HepG2 (cell line): ENCODE measurements around the gene FGFR1OP2. TPM values are rescaled to one million over a fixed set of nuclear protein-coding genes. Genes with fewer than 3 reads are reported as not detected.

Experiments used
- ATAC-seq: fragments of 200-7000 bp; cut with Tn5 transposase; 3 replicates; pipeline ENCODE4 v1.9.1; 2020; ENCODE audit warnings: mild to moderate bottlenecking, moderate library complexity
- BruUV-seq: library from RNA; stranded (reverse); fragments of 400-500 nt; replicated peaks from 2 replicates; lab custom pipeline; 2021; lab: Mats Ljungman, UMichigan
- CTCF ChIA-PET: fragments of 300-600 bp; formaldehyde crosslinking; extraction: SDS; loops from one replicate; lab custom pipeline; 2021; ENCODE audit warnings: low total read pairs, inconsistent platforms, low intra/inter-chr PET ratio; lab: Yijun Ruan, JAX
- POLR2A ChIA-PET: fragments of 350-600 bp; sonication (Branson Sonifier 250); formaldehyde crosslinking; loops from one replicate; lab custom pipeline; 2020; ENCODE audit warnings: antibody characterized with exemption, inconsistent platforms; lab: Yijun Ruan, JAX
- DNase-seq: peaks from one replicate; pipeline ENCODE4 v3.0.0-alpha.2; 2015; ENCODE audit warnings: low spot score
- FAIRE-seq: peaks from 3 replicates; lab custom pipeline; 2011; peaks lifted over from hg19 to GRCh38; lab: Jason Lieb, UNC
- H2AFZ ChIP-seq: one replicate; pipeline ENCODE4 v1.6.1; 2011; ENCODE audit warnings: low read length, inconsistent platforms
- H3K27ac ChIP-seq: fragments of 300-600 bp; 3 replicates; pipeline ENCODE4 v1.8.0; 2011; ENCODE audit warnings: mixed run types, mild to moderate bottlenecking, mixed read lengths, low read length, inconsistent platforms; ENCODE audit not compliant: insufficient read depth; ENCODE audit errors: extremely low read length
- H3K27me3 ChIP-seq, 2 experiments: fragments of 200-600 bp in 1 of 2; 2 replicates in 1 of 2; 3 replicates in 1 of 2; pipeline versions ENCODE4 v1.6.0 to v1.8.0; 2011; ENCODE audit warnings: low read length in 2 of 2, mild to moderate bottlenecking in 2 of 2, moderate library complexity in 2 of 2, inconsistent platforms in 1 of 2; ENCODE audit not compliant: insufficient read depth in 2 of 2, control insufficient read depth in 1 of 2
- H3K36me3 ChIP-seq, 2 experiments: fragments of 200-600 bp in 1 of 2; replicated peaks in 1 of 2; 2 replicates in 1 of 2; 3 replicates in 1 of 2; pipeline versions ENCODE4 v1.5.1 to v1.8.0; 2011; ENCODE audit warnings: low read length in 2 of 2, inconsistent platforms in 1 of 2; ENCODE audit not compliant: insufficient read depth in 2 of 2, control insufficient read depth in 1 of 2
- H3K4me1 ChIP-seq: 2 replicates; pipeline ENCODE4 v1.5.1; 2012; ENCODE audit warnings: low read length, inconsistent platforms; ENCODE audit not compliant: insufficient read depth
- H3K4me2 ChIP-seq: 2 replicates; pipeline ENCODE4 v1.6.0; 2011; ENCODE audit warnings: low read depth, low read length, inconsistent platforms
- H3K4me3 ChIP-seq, 3 experiments: fragments of 200-600 bp in 1 of 3; sonication (generic), shearing (Covaris generic) in 1 of 3; replicated peaks in 1 of 3; 2 replicates each; pipeline ENCODE4 v1.5.1; 2011 to 2016; ENCODE audit warnings: low read length in 3 of 3, inconsistent platforms in 2 of 3, low read depth in 2 of 3, mild to moderate bottlenecking in 2 of 3, control low read depth in 1 of 3, mixed read lengths in 1 of 3; ENCODE audit not compliant: insufficient read depth in 1 of 3
- H3K79me2 ChIP-seq: one replicate; pipeline ENCODE4 v1.6.1; 2011; ENCODE audit warnings: low read length, inconsistent platforms; ENCODE audit not compliant: insufficient read depth
- H3K9ac ChIP-seq: 2 replicates; pipeline ENCODE4 v1.6.0; 2011; ENCODE audit warnings: mild to moderate bottlenecking, low read depth, low read length, inconsistent platforms; ENCODE audit not compliant: insufficient read depth
- H3K9me3 ChIP-seq: 2 replicates; pipeline ENCODE4 v1.5.1; 2012; ENCODE audit warnings: mild to moderate bottlenecking, low read length
- H4K20me1 ChIP-seq: 2 replicates; pipeline ENCODE4 v1.6.0; 2011; ENCODE audit warnings: inconsistent platforms, mild to moderate bottlenecking, low read length, moderate library complexity; ENCODE audit not compliant: insufficient read depth
- ASH2L ChIP-seq: fragments of 300-600, 200-600 bp; sonication (generic); IDR thresholded peaks from 2 replicates; pipeline ENCODE4 v1.7.0; 2017; ENCODE audit warnings: low read depth, mild to moderate bottlenecking, moderate library complexity, mixed read lengths, low read length; ENCODE audit not compliant: insufficient read length
- ATRX ChIP-seq: sonication (generic); formaldehyde crosslinking; IDR thresholded peaks from 2 replicates; pipeline ENCODE4 v1.4.0; 2020; ENCODE audit warnings: missing genetic modification reagents, borderline replicate concordance
- CHCHD3 ChIP-seq: sonication (generic); formaldehyde crosslinking; IDR thresholded peaks from 2 replicates; pipeline ENCODE4 v1.8.0; 2022; ENCODE audit warnings: mild to moderate bottlenecking, missing genetic modification reagents, moderate library complexity
- GATAD2A ChIP-seq: IDR thresholded peaks from 2 replicates; pipeline ENCODE4 v1.6.1; 2016
- ZBTB7A ChIP-seq: sonication (generic); formaldehyde crosslinking; IDR thresholded peaks from 2 replicates; pipeline ENCODE4 v1.8.0; 2022; ENCODE audit warnings: mild to moderate bottlenecking, missing genetic modification reagents
- ZNF746 ChIP-seq: sonication (generic); formaldehyde crosslinking; IDR thresholded peaks from 2 replicates; pipeline ENCODE4 v1.8.0; 2022; ENCODE audit warnings: mild to moderate bottlenecking, missing genetic modification reagents
- ZNF773 ChIP-seq: sonication (generic); formaldehyde crosslinking; IDR thresholded peaks from 2 replicates; pipeline ENCODE4 v1.4.0; 2020; ENCODE audit warnings: missing genetic modification reagents, borderline replicate concordance
- ZNF788 ChIP-seq: sonication (generic); formaldehyde crosslinking; IDR thresholded peaks from 2 replicates; pipeline ENCODE4 v1.5.0; 2020; ENCODE audit warnings: mild to moderate bottlenecking, missing genetic modification reagents, borderline replicate concordance
- whole genome bisulfite sequencing: methylation state at CpG from one replicate; pipeline ENCODE4 v1.1.6; 2017; ENCODE audit warnings: low lambda C conversion rate; 5-methylcytosine and 5-hydroxymethylcytosine counted together
- in situ Hi-C: cut with HindIII; loops from 2 replicates; pipeline ENCODE4 v1.10.0; 2017; ENCODE audit warnings: low pct_unique_long_range_greater_than_20kb; ENCODE audit not compliant: extremely low pct_ligation_motif_present
- intact Hi-C: fragments of 100-400 bp; cut with micrococcal nuclease; formaldehyde crosslinking; loops from one replicate; pipeline ENCODE4 v1.10.0; 2022; ENCODE audit not compliant: unreplicated experiment
- polyA plus RNA-seq, 8 experiments: library from polyadenylated mRNA; depleted of rRNA in 3 of 8; stranded (reverse) in 7 of 8; unstranded in 1 of 8; fragments of >200 nt; fragmentation: Illumina TruSeq in 4 of 8; extraction: Trizol in 4 of 8; gene quantifications; 2 replicates each; pipeline versions ENCODE4 v1.2.1 to v1.2.3, GENCODE V29; 2011 to 2016; ENCODE audit warnings: low read depth in 4 of 8, missing spikeins in 1 of 8, mixed read lengths in 1 of 8; ENCODE audit not compliant: insufficient read depth in 1 of 8
- total RNA-seq, 5 experiments: library from RNA; depleted of rRNA; stranded (reverse); fragments of >200 nt; fragmentation: Illumina TruSeq; extraction: Trizol; gene quantifications; 2 replicates each; pipeline ENCODE4 v1.2.3, GENCODE V29; 2016; ENCODE audit warnings: low read depth in 1 of 5
- TF ChIP-seq, protein P1 (sequence below): sonication (generic); IDR thresholded peaks from 2 replicates; pipeline ENCODE4 v1.6.1; 2016; ENCODE audit warnings: low read depth, borderline replicate concordance
- TF ChIP-seq, protein P2 (sequence below): sonication (generic); formaldehyde crosslinking; IDR thresholded peaks from 2 replicates; pipeline ENCODE4 v1.5.0; 2020; ENCODE audit warnings: missing genetic modification reagents
- TF ChIP-seq, protein P3 (sequence below): sonication (generic); formaldehyde crosslinking; IDR thresholded peaks from 2 replicates; pipeline ENCODE4 v1.8.1; 2022; ENCODE audit warnings: mild to moderate bottlenecking, missing genetic modification reagents
- TF ChIP-seq, protein P4 (sequence below): sonication (generic); formaldehyde crosslinking; IDR thresholded peaks from 2 replicates; pipeline ENCODE4 v1.5.1; 2020; ENCODE audit warnings: mild to moderate bottlenecking, moderate library complexity, missing genetic modification reagents
- TF ChIP-seq, protein P5 (sequence below): sonication (generic); formaldehyde crosslinking; conservative IDR thresholded peaks from 2 replicates; pipeline ENCODE4 v1.4.0; 2020; ENCODE audit warnings: mild to moderate bottlenecking, missing genetic modification reagents, moderate library complexity

The FGFR1OP2 gene
- total and polyA plus RNA-seq, 2 of the 13 experiments (the other 11 are each of a cell fraction or from before 2014, with no cell fraction given) = 18.3 to 38.1 TPM

DNA sequence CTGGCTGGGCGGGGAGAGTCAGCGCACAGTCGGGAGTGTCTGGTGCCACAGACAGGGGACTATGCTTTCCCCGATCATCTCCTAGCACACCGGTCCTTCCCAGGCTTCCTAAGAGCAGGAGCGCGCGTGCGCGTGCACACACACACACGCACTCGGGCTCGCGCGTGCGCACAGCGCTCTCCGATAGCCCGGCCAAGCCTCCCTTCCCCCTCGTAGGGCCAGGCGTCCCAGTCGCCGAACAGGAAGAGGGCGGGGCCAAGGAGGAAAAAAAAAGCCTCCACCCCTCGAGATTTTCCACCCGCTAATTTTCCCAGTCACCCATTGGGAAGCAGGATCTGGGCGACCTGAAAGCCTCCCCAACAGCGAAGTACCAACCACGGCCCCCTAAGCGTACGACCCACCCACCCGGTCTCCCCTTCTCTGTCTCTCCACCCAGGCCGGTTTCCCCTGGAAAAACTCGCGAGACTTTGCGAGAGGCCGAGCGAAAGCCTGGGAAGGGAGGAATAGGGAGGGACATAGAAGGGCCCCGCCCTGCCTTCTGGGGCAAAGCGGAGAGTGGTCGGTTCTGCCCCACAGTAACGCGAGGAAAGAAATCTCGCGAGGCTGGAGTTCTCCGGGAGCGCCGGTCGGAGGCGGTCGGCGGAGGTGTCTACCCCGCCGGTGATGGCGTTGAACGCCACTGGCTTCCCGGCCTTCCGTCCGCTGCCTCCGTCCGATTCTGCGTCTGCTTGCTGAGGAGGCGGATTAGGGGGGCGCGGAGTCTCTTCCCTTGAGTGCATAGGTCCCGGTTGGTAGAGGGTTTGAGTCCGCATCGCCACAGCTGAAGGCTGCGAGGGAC, at the start of gene FGFR1OP2, which contains the start of gene INTS13 (continued):
- TF ChIP-seq, protein P1, sequence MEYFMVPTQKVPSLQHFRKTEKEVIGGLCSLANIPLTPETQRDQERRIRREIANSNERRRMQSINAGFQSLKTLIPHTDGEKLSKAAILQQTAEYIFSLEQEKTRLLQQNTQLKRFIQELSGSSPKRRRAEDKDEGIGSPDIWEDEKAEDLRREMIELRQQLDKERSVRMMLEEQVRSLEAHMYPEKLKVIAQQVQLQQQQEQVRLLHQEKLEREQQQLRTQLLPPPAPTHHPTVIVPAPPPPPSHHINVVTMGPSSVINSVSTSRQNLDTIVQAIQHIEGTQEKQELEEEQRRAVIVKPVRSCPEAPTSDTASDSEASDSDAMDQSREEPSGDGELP = no peak

DNA sequence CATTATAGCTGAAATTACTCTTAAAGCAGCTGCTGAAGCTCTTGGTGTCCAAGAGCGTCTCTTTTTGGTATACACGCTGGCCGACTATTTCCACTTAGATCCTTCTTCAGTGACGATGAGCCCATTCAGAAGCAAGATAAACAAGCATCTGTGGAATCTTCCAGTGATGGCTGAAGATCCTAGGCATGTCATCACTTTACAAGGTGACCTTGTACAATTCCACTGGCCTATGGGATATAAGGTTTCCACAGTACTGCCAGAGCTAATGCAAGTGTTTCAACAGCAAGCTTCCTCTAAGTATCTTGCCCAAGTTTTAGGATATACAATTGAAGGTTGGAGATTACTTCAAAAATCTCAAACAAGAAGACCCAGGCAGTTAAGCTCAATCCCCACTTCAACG, 47.5 kb upstream of the FGFR1OP2 start:
- no peak for FAIRE-seq
- ChIA-PET POLR2A (no interaction called here), CTCF (no interaction called here)
- H3K27me3 ChIP-seq = no peaks in the 10 kb centered on the region
- H3K4me1 ChIP-seq = no peaks in the 10 kb centered on the region
- H4K20me1 ChIP-seq = no peaks in the 10 kb centered on the region
- intact Hi-C loops = no loop called here
- WGBS = 83% methylated on average over 5 of the region's 5 CpGs
- no peaks in the 10 kb centered on the region for H3K36me3 ChIP-seq
- H3K79me2 ChIP-seq = no peaks in the 10 kb centered on the region
- H3K4me3 ChIP-seq = no peak overlapping the region
- TF ChIP-seq, protein P2, sequence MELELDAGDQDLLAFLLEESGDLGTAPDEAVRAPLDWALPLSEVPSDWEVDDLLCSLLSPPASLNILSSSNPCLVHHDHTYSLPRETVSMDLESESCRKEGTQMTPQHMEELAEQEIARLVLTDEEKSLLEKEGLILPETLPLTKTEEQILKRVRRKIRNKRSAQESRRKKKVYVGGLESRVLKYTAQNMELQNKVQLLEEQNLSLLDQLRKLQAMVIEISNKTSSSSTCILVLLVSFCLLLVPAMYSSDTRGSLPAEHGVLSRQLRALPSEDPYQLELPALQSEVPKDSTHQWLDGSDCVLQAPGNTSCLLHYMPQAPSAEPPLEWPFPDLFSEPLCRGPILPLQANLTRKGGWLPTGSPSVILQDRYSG (CRISPR knock-in tag) = no peak
- no peak for TF ChIP-seq ZNF746 (CRISPR knock-in tag)
- TF ChIP-seq ZNF773 (CRISPR knock-in tag) = no peak
- no peak for TF ChIP-seq ZNF788
- TF ChIP-seq ATRX (CRISPR knock-in tag) = no peak
- no peak for TF ChIP-seq GATAD2A
- no peak for TF ChIP-seq ZBTB7A (CRISPR knock-in tag)
- TF ChIP-seq, protein P3, sequence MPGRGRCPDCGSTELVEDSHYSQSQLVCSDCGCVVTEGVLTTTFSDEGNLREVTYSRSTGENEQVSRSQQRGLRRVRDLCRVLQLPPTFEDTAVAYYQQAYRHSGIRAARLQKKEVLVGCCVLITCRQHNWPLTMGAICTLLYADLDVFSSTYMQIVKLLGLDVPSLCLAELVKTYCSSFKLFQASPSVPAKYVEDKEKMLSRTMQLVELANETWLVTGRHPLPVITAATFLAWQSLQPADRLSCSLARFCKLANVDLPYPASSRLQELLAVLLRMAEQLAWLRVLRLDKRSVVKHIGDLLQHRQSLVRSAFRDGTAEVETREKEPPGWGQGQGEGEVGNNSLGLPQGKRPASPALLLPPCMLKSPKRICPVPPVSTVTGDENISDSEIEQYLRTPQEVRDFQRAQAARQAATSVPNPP (CRISPR knock-in tag) = no peak
- TF ChIP-seq, protein P4, sequence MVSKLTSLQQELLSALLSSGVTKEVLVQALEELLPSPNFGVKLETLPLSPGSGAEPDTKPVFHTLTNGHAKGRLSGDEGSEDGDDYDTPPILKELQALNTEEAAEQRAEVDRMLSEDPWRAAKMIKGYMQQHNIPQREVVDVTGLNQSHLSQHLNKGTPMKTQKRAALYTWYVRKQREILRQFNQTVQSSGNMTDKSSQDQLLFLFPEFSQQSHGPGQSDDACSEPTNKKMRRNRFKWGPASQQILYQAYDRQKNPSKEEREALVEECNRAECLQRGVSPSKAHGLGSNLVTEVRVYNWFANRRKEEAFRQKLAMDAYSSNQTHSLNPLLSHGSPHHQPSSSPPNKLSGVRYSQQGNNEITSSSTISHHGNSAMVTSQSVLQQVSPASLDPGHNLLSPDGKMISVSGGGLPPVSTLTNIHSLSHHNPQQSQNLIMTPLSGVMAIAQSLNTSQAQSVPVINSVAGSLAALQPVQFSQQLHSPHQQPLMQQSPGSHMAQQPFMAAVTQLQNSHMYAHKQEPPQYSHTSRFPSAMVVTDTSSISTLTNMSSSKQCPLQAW (CRISPR knock-in tag) = no peak
- TF ChIP-seq, protein P5, sequence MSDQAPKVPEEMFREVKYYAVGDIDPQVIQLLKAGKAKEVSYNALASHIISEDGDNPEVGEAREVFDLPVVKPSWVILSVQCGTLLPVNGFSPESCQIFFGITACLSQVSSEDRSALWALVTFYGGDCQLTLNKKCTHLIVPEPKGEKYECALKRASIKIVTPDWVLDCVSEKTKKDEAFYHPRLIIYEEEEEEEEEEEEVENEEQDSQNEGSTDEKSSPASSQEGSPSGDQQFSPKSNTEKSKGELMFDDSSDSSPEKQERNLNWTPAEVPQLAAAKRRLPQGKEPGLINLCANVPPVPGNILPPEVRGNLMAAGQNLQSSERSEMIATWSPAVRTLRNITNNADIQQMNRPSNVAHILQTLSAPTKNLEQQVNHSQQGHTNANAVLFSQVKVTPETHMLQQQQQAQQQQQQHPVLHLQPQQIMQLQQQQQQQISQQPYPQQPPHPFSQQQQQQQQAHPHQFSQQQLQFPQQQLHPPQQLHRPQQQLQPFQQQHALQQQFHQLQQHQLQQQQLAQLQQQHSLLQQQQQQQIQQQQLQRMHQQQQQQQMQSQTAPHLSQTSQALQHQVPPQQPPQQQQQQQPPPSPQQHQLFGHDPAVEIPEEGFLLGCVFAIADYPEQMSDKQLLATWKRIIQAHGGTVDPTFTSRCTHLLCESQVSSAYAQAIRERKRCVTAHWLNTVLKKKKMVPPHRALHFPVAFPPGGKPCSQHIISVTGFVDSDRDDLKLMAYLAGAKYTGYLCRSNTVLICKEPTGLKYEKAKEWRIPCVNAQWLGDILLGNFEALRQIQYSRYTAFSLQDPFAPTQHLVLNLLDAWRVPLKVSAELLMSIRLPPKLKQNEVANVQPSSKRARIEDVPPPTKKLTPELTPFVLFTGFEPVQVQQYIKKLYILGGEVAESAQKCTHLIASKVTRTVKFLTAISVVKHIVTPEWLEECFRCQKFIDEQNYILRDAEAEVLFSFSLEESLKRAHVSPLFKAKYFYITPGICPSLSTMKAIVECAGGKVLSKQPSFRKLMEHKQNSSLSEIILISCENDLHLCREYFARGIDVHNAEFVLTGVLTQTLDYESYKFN (CRISPR knock-in tag) = no peak
- no peak for TF ChIP-seq CHCHD3
- TF ChIP-seq ASH2L = no peak
- TF ChIP-seq, all 625 proteins: peak for 0
- DNase-seq (no peak), ATAC-seq (no peak)
- H3K9ac ChIP-seq = no peak overlapping the region
- no peak overlapping the region for H2AFZ ChIP-seq
- no peak overlapping the region for H3K4me2 ChIP-seq
- no peaks in the 10 kb centered on the region for H3K9me3 ChIP-seq
- in situ Hi-C loops = no loop called here
- H3K27ac ChIP-seq = no peak overlapping the region
- no TSS peak for BruUV-seq
